ENCODE data around the gene ELF5.

The ELF5 gene

GRCh38 chr11:34459507-34460162, 54.0 kb downstream of the ELF5 start:
- in situ Hi-C loops (cut with MboI; ENCODE audit: low sequenced_read_pairs) = no loop called here

DNA sequence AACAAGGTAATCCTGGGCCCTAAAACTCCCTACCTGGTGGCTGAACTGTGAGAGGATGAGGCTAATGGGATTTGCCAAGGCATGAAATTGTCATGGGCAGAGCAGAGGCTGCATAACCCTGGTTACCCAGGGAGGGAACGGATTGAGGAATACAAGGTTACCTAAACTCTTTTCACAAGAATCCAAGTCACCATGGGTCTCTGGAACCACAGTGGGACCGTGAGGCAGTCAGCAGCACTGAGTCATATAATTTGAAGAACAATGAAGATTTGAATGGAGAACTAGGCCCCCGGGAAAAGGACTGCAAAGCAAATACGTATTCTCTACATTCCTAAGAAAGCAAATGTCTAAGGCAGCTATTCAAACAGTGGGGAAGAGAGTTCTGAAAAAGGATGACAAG, 55.1 kb downstream of the ELF5 start:
- in situ Hi-C loops (cut with MboI; ENCODE audit: low sequenced_read_pairs) = no loop called here

DNA sequence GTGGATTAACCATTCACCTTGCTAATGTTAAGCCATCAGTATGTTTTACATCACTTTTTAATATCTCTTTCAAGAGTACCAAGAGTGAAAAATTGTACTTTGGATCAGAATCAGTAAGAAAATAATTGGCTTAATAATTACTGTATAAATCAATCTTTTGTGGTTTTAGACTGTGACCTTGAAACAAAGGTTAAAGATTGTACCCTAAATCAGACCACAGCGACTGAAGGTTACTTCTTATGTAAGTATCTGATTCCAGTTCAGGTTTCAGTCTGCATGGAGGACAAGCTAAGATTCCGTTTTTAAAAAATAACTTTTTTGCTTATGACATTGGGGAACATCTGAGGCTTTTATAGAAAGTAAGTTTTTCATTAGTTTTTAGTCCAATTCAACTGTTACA, 56.0 kb downstream of the ELF5 start:
- in situ Hi-C loops (cut with MboI; ENCODE audit: low sequenced_read_pairs) = no loop called here

DNA sequence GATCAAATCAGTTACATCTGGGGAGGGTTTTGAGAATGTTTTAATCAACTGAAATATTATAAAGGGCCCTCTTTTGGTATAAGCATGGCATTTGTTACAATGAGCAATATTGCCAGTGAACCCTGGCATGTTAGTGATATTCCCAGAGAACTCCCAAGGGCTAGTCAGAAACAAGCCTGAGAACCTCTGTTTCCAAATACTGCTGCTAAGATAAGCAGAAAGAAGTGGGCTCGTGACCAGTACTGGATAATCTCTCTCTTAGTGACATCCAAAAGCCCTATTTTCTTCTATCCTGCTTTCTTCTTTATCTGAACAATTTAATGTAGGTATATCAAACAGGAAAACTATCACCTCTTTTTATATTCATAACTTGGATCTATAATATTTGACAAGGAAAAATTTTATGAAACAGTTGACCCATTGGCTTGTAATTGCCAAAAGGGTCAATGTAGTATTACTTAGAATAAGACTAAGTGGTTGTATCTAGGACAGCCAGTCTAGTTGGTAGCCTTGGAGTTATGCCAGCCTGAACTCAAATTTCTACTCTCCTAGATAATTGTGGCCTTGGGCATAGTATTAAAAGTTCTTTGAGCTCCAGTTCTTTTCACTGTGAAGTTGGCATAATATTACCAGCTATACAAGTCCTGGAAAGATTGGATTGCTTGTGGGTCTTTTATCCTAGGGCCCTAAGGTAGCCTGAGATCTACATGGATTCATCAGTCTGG, 59.1 kb downstream of the ELF5 start:
- in situ Hi-C loops (cut with MboI; ENCODE audit: low sequenced_read_pairs) = loop anchor here (5.0 kb wide), 1 partner anchor 77 kb away; no protein-coding TSS in a partner anchor

GRCh38 chr11:34451053-34451452, 62.5 kb downstream of the ELF5 start:
- in situ Hi-C loops (cut with MboI; ENCODE audit: low sequenced_read_pairs) = loop anchor here (5.0 kb wide), 1 partner anchor 74 kb away; no protein-coding TSS in a partner anchor

DNA sequence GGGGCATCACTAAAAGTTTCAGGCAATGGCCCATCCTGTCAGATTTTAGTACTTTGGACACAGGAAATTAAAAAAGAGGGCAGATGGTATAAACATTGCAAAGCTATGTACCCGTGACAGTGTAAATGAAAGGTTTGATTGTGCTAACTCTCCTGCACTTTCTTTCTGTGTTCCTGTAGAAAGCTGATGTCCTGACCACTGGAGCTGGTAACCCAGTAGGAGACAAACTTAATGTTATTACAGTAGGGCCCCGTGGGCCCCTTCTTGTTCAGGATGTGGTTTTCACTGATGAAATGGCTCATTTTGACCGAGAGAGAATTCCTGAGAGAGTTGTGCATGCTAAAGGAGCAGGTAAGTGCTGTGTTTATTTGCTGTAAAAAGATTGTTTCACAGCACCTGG, 64.6 kb downstream of the ELF5 start:
- in situ Hi-C loops (cut with MboI; ENCODE audit: low sequenced_read_pairs) = no loop called here

GRCh38 chr11:34448223-34448994, 65.2 kb downstream of the ELF5 start:
- in situ Hi-C loops (cut with MboI; ENCODE audit: low sequenced_read_pairs) = no loop called here

- in situ Hi-C loops (cut with MboI; ENCODE audit: low sequenced_read_pairs) = no loop called here
Measured at GRCh38 chr11:34447044-34447443, 66.5 kb downstream of the ELF5 start.

DNA sequence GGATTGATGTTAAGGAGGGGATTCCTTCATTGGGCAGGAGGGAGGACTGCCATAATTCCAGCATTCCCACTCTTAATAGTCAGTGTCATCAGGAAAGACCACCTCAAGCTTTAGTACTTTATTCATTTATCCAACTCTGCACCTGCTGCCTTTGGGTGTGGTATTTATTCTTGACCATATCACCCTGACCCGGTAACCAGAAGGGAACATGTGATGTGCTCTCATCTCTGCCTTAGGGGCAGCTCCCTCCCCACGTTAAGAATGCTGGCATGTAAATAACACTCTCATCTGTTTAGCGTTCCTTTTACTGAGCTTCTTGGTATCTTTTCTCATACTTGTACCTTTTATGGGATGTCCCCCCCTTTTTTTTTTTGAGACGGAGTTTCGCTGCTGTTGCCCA, 67.2 kb downstream of the ELF5 start:
- in situ Hi-C loops (cut with MboI; ENCODE audit: low sequenced_read_pairs) = no loop called here

GRCh38 chr11:34445956-34446355, 67.6 kb downstream of the ELF5 start:
- in situ Hi-C loops (cut with MboI; ENCODE audit: low sequenced_read_pairs) = no loop called here

- in situ Hi-C loops (cut with MboI; ENCODE audit: low sequenced_read_pairs) = no loop called here
Measured at GRCh38 chr11:34444428-34444827, 69.2 kb downstream of the ELF5 start.

GRCh38 chr11:34443136-34443535, 70.5 kb downstream of the ELF5 start:
- in situ Hi-C loops (cut with MboI; ENCODE audit: low sequenced_read_pairs) = no loop called here

DNA sequence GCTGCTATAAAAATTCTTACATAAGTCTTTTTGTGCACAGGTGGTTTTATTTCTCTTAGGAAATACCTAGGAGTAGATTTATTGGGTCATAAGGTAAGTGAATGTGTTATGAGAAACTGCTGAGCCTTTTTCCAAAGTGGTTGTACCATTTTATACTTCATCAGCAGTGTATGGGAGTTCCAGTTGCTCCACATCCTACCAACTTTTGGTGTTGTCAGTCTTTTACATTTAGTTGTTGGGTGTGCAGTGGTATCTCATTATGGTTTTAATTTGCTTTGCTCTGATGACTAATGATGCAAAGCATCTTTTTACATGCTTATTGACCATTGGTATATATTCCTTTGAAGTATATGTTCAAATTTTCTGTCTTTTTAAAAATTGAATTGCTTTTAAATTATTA, 71.8 kb downstream of the ELF5 start:
- in situ Hi-C loops (cut with MboI; ENCODE audit: low sequenced_read_pairs) = no loop called here

DNA sequence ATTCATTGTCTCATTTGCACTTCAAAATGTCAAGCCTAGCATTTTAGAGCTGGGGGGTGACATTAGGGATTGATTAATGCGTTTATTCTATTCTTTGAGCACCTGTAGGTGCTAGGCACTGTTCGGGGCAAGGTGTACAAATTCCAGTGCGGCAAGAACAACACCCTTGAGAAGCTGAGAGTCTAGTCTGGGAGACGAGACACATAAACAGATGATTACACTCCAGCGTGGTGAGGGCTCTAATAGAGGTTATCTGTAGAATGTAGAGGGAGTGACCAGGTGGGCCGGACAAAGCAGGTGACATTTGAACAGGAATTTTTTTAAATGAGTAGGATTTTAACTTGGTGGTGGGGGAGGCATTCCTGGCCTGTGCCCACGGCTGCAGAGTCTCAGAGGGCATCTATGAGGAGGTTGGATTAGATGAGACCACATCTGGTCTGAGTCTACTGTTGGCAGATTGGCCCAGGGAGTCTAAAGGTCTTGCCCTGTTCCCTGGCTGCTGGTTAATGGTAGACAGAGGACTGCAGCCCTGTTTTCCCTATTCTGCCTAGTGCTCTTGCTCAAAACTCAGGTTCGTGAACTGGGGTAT, 73.9 kb downstream of the ELF5 start:
- in situ Hi-C loops (cut with MboI; ENCODE audit: low sequenced_read_pairs) = no loop called here

- in situ Hi-C loops (cut with MboI; ENCODE audit: low sequenced_read_pairs) = no loop called here
Measured at GRCh38 chr11:34438529-34439507, 74.8 kb downstream of the ELF5 start, which contains the start of gene CAT. Gene CAT (plus strand): TSS chr11:34438934. CDS start chr11:34439014, 80 bp downstream.

GRCh38 chr11:34437224-34438125, 76.1 kb downstream of the ELF5 start:
- in situ Hi-C loops (cut with MboI; ENCODE audit: low sequenced_read_pairs) = no loop called here

DNA sequence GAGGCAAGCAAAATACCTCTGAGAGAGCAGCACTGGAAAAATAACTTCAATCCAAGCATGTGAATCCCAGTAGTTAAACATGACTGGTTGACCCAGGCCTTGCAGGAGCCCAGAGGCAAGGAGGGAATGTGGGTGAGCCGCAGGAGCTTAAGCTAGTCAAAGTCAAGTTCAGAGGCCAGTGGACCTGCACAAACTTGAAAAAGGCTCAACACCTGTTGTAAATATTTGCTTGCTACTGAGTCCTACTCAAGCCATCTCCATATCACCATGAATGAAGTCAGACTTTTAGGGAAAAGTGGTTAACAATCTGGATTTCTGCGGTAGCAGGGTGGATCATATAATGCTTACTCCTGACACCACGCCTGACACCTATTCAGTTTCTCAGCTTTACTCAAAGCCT, 79.7 kb downstream of the ELF5 start:
- in situ Hi-C loops (cut with MboI; ENCODE audit: low sequenced_read_pairs) = no loop called here

DNA sequence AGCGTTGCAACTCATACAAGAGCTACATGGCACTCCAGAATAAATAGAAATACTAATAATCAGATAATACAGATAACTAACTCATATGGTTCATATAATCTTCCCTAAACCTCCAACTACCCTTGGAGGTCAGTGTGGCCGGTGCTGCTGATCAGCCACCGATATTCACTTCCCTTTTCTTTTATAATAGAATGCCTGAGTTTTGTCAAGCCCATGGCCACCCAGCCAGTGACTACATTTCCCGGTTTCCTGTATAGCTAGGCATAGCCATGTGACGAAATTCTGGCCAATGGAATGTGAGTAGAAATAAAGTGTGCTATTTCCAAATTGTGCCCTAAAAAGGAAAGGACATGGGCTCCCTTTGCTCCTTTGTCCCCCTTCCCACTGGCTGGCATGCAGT, 80.8 kb downstream of the ELF5 start:
- in situ Hi-C loops (cut with MboI; ENCODE audit: low sequenced_read_pairs) = no loop called here

GRCh38 chr11:34431979-34432378, 81.6 kb downstream of the ELF5 start:
- in situ Hi-C loops (cut with MboI; ENCODE audit: low sequenced_read_pairs) = no loop called here
